IMR-90 (cell line): ENCODE results near the gene PSMB4. TPM values are rescaled to one million over a fixed set of nuclear protein-coding genes. Genes with fewer than 3 reads are reported as not detected.

ENCODE experiments used
- ATAC-seq: fragments of 200-7000 bp; cut with Tn5 transposase; 2 replicates; pipeline ENCODE4 v1.9.1; 2020; ENCODE audit warnings: low read depth, mild to moderate bottlenecking, moderate library complexity
- BruUV-seq: library from RNA; stranded (reverse); fragments of 400-500 nt; replicated peaks from 2 replicates; lab custom pipeline; 2021; lab: Mats Ljungman, UMichigan
- CTCF ChIA-PET: fragments of 300-600 bp; formaldehyde crosslinking; extraction: SDS; loops from one replicate; lab custom pipeline; 2021; ENCODE audit warnings: antibody characterized with exemption; lab: Yijun Ruan, JAX
- POLR2A ChIA-PET: fragments of 300-600 bp; sonication (Branson Sonifier 250); formaldehyde crosslinking; loops from one replicate; lab custom pipeline; 2022; ENCODE audit warnings: antibody characterized with exemption; ENCODE audit not compliant: unreplicated experiment; lab: Charles Lee
- DNase-seq: peaks from one replicate; pipeline ENCODE4 v3.0.0; 2013
- H2AFZ ChIP-seq: replicated peaks from 2 replicates; pipeline ENCODE3; 2013; ENCODE audit warnings: low read length, mild to moderate bottlenecking; ENCODE audit not compliant: poor library complexity
- H2AK5ac ChIP-seq: 2 replicates; pipeline ENCODE4 v1.6.1; 2013; ENCODE audit warnings: low read depth, low read length, inconsistent platforms
- H2AK9ac ChIP-seq: replicated peaks from 2 replicates; pipeline ENCODE3; 2013; ENCODE audit warnings: mild to moderate bottlenecking, low read depth, low read length, moderate library complexity; ENCODE audit not compliant: poor library complexity
- H2BK120ac ChIP-seq: 2 replicates; pipeline ENCODE4 v1.6.1; 2013; ENCODE audit warnings: low read depth, low read length, inconsistent platforms
- H2BK15ac ChIP-seq: 3 replicates; pipeline ENCODE4 v1.6.1; 2013; ENCODE audit warnings: low read depth, low read length, inconsistent platforms
- H2BK20ac ChIP-seq: 2 replicates; pipeline ENCODE4 v1.6.1; 2013; ENCODE audit warnings: low read depth, mild to moderate bottlenecking, inconsistent platforms, low read length, moderate library complexity
- H2BK5ac ChIP-seq: 2 replicates; pipeline ENCODE4 v1.6.1; 2013; ENCODE audit warnings: mild to moderate bottlenecking, low read depth, low read length, inconsistent platforms; ENCODE audit not compliant: poor library complexity, severe bottlenecking
- H3K14ac ChIP-seq: replicated peaks from 2 replicates; pipeline ENCODE4 v1.6.1; 2013; ENCODE audit warnings: low read depth, low read length, inconsistent platforms
- H3K18ac ChIP-seq: 2 replicates; pipeline ENCODE4 v1.6.1; 2013; ENCODE audit warnings: low read depth, low read length, control low read depth
- H3K23ac ChIP-seq: 2 replicates; pipeline ENCODE4 v1.6.1; 2013; ENCODE audit warnings: low read depth, low read length, inconsistent platforms
- H3K27ac ChIP-seq: 2 replicates; pipeline ENCODE4 v1.5.1; 2013; ENCODE audit warnings: mild to moderate bottlenecking, control low read depth, low read length; ENCODE audit not compliant: insufficient read depth
- H3K27me3 ChIP-seq: 2 replicates; pipeline ENCODE4 v1.6.1; 2013; ENCODE audit warnings: low read length; ENCODE audit not compliant: control insufficient read depth, insufficient read depth
- H3K36me3 ChIP-seq: 2 replicates; pipeline ENCODE4 v1.6.1; 2013; ENCODE audit warnings: low read length, mixed read lengths; ENCODE audit not compliant: control insufficient read depth, insufficient read depth
- H3K4ac ChIP-seq: 2 replicates; pipeline ENCODE4 v1.6.1; 2013; ENCODE audit warnings: low read depth, low read length, inconsistent platforms
- H3K4me1 ChIP-seq: 2 replicates; pipeline ENCODE4 v1.6.1; 2013; ENCODE audit warnings: low read length, mixed read lengths; ENCODE audit not compliant: control insufficient read depth, insufficient read depth
- H3K4me2 ChIP-seq: 2 replicates; pipeline ENCODE4 v1.6.1; 2013; ENCODE audit warnings: low read depth, mild to moderate bottlenecking, control low read depth, low read length, moderate library complexity
- H3K4me3 ChIP-seq: 2 replicates; pipeline ENCODE4 v1.5.1; 2013; ENCODE audit warnings: low read depth, mild to moderate bottlenecking, control low read depth, low read length, moderate library complexity; ENCODE audit not compliant: insufficient read depth
- H3K56ac ChIP-seq: 2 replicates; pipeline ENCODE4 v1.6.1; 2013; ENCODE audit warnings: low read length, inconsistent platforms; ENCODE audit not compliant: insufficient read depth; ENCODE audit errors: extremely low read depth
- H3K79me1 ChIP-seq, 2 experiments: 2 replicates each; pipeline ENCODE4 v1.6.1; 2013; ENCODE audit warnings: low read length in 2 of 2, inconsistent platforms in 1 of 2, low read depth in 1 of 2
- H3K9ac ChIP-seq: 2 replicates; pipeline ENCODE4 v1.6.1; 2013; ENCODE audit warnings: low read depth, low read length, control low read depth
- H3K9me1 ChIP-seq: 2 replicates; pipeline ENCODE4 v1.6.1; 2013; ENCODE audit warnings: low read length, inconsistent platforms; ENCODE audit not compliant: insufficient read depth
- H3K9me3 ChIP-seq: 2 replicates; pipeline ENCODE4 v1.6.1; 2013; ENCODE audit warnings: low read length; ENCODE audit not compliant: control insufficient read depth, insufficient read depth
- H4K20me1 ChIP-seq: 2 replicates; pipeline ENCODE4 v1.6.1; 2013; ENCODE audit warnings: low read length, inconsistent platforms; ENCODE audit not compliant: insufficient read depth
- H4K5ac ChIP-seq: 2 replicates; pipeline ENCODE4 v1.6.1; 2013; ENCODE audit warnings: mild to moderate bottlenecking, low read depth, low read length, control low read depth
- H4K8ac ChIP-seq, 2 experiments: 2 replicates each; pipeline ENCODE4 v1.6.1; 2013; ENCODE audit warnings: low read depth in 2 of 2, low read length in 2 of 2, control low read depth in 1 of 2, inconsistent platforms in 1 of 2
- H4K91ac ChIP-seq: 2 replicates; pipeline ENCODE4 v1.6.1; 2013; ENCODE audit warnings: low read depth, low read length, inconsistent platforms; ENCODE audit not compliant: insufficient read depth
- BHLHE40 ChIP-seq: fragments of 150-350 bp; IDR thresholded peaks from 2 replicates; pipeline ENCODE4 v1.6.1; 2016; ENCODE audit warnings: mild to moderate bottlenecking, low read depth, low read length
- CEBPB ChIP-seq: IDR thresholded peaks from 2 replicates; pipeline ENCODE4 v1.6.1; 2012; ENCODE audit warnings: low read depth, low read length, improper control_type of control experiment
- CHD1 ChIP-seq: IDR thresholded peaks from 2 replicates; pipeline ENCODE4 v1.6.1; 2012; ENCODE audit warnings: low read depth, low read length, improper control_type of control experiment
- FOS ChIP-seq: fragments of 150-350 bp; IDR thresholded peaks from 2 replicates; pipeline ENCODE4 v1.6.1; 2016; ENCODE audit warnings: low read depth, low read length
- MAFK ChIP-seq: IDR thresholded peaks from 2 replicates; pipeline ENCODE4 v1.6.1; 2012; ENCODE audit warnings: low read depth, low read length, improper control_type of control experiment
- MAZ ChIP-seq: IDR thresholded peaks from 2 replicates; pipeline ENCODE4 v1.6.1; 2012; ENCODE audit warnings: low read depth, mild to moderate bottlenecking, low read length, improper control_type of control experiment, moderate library complexity, borderline replicate concordance
- MXI1 ChIP-seq: IDR thresholded peaks from 2 replicates; pipeline ENCODE4 v1.6.1; 2012; ENCODE audit warnings: low read depth, mild to moderate bottlenecking, low read length, moderate library complexity, borderline replicate concordance
- NFE2L2 ChIP-seq: fragments of 150-350 bp; IDR thresholded peaks from 2 replicates; pipeline ENCODE4 v1.6.1; 2016; ENCODE audit warnings: low read depth, mild to moderate bottlenecking, low read length
- POLR2A ChIP-seq: IDR thresholded peaks from 2 replicates; pipeline ENCODE4 v1.6.1; 2012; ENCODE audit warnings: mild to moderate bottlenecking, low read depth, low read length
- RAD21 ChIP-seq: IDR thresholded peaks from 2 replicates; pipeline ENCODE4 v1.6.1; 2012; ENCODE audit warnings: low read length, improper control_type of control experiment
- RCOR1 ChIP-seq: IDR thresholded peaks from 2 replicates; pipeline ENCODE4 v1.6.1; 2012; ENCODE audit warnings: mild to moderate bottlenecking, low read length, improper control_type of control experiment; ENCODE audit not compliant: insufficient replicate concordance
- RFX5 ChIP-seq: IDR thresholded peaks from 2 replicates; pipeline ENCODE4 v1.8.0; 2012; ENCODE audit warnings: low read depth, mild to moderate bottlenecking, low read length, moderate library complexity
- SMC3 ChIP-seq: fragments of 150-350 bp; IDR thresholded peaks from 2 replicates; pipeline ENCODE4 v1.6.1; 2016; ENCODE audit warnings: low read depth, mild to moderate bottlenecking, antibody characterized with exemption, low read length, moderate library complexity
- WGBS, 2 experiments: methylation state at CpG; one replicate each; pipeline versions ENCODE4 v1.1.5 to v1.1.7; 2013; ENCODE audit warnings: missing lambda C conversion rate in 2 of 2; ENCODE audit not compliant: insufficient read length in 1 of 2; ENCODE audit errors: extremely low coverage in 2 of 2; 5-methylcytosine and 5-hydroxymethylcytosine counted together
- dilution Hi-C: fragments of 300-500 bp; cut with HindIII; formaldehyde crosslinking; loops from one replicate; pipeline ENCODE4 v1.14.3; 2018; ENCODE audit warnings: low sequenced_read_pairs; ENCODE audit not compliant: unreplicated experiment
- in situ Hi-C: fragments of 300-500 bp; cut with MboI; formaldehyde crosslinking; loops from 3 replicates; pipeline ENCODE4 v1.14.3; 2019; ENCODE audit warnings: low sequenced_read_pairs, inconsistent platforms, mixed read lengths
- intact Hi-C: fragments of 100-400 bp; cut with micrococcal nuclease; formaldehyde crosslinking; loops from 2 replicates; pipeline ENCODE4 v1.10.0; 2022
- polyA plus RNA-seq, 3 experiments: library from polyadenylated mRNA; depleted of rRNA; stranded (reverse); fragments of >200 nt; gene quantifications; 2 replicates each; pipeline ENCODE4 v1.2.3, GENCODE V29; 2012; ENCODE audit warnings: low replicate concordance in 1 of 3
- total RNA-seq: library from RNA; depleted of rRNA; stranded (reverse); fragments of >200 nt; gene quantifications from 2 replicates; pipeline ENCODE4 v1.2.3, GENCODE V29; 2012
- TF ChIP-seq, protein P1 (sequence below): conservative IDR thresholded peaks from 2 replicates; pipeline ENCODE4 v1.5.1; 2012; ENCODE audit warnings: mild to moderate bottlenecking, low read depth, low read length, improper control_type of control experiment
- TF ChIP-seq, protein P2 (sequence below): fragments of 150-350 bp; IDR thresholded peaks from 2 replicates; pipeline ENCODE4 v1.6.1; 2016; ENCODE audit warnings: low read depth, mild to moderate bottlenecking, low read length, moderate library complexity, borderline replicate concordance

Gene PSMB4
- total and polyA plus RNA-seq, 2 of the 4 experiments (the other 2 are of a cell fraction): 457 to 565 TPM

DNA sequence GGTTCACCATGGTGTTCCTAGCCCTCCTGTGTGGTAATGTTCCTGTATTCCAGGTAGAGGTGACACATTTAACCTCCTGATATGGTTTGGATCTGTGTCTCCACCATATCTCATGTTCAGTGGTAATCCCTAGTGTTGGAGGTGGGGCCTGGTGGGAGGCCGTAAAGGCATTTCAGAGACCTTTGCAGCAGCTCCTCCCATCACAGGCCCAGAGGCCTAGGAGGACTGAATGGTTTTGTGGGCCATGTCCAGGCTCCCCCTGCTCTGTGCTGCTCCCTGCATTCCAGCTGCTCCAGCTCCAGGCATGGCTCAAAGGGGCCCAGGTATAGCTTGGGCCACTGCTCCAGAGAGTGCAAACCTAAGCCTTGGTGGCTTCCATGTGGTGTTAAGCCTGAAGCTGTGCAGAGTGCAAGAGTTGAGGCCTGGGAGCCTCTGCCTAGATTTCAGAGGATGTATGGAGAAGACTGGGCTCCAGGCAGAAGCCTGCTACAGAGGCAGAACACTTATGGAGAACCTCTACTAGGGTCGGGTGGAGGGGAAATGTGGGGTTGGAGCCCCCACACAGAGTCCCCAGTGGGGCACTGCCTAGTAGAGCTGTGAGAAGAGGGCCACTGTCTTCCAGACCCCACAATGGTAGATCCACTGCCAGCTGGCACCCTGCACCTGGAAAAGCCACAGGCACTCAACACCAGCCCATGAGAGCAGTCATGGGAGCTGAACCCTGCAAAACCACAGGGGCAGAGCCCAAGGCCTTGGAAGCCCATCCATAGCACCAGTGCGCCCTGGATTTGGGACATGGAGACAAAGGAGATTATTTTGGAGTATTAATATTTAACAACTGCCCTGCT lies 36.8 kb upstream of the PSMB4 start (continued):
- no peak for TF ChIP-seq CHD1

DNA sequence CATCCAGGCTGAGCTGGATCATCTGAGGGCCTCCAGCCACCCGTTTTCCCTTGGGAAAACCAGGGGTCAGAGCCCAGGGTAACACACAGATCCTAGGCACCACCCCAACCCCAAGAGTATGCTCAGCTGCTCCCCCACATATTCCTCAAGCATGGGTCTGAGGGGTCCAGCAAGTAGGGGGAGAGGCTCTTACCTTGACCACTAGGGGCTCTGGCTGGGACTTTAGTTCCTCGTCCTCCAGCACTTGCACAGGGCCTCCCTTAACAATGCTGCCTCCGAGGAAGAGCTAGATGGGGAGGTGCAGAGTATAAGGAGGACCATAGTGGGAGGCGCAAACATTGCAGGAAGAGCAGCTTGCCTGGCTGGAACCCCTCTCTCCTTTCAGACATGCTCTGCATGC lies 34.4 kb upstream of the PSMB4 start:
- intact Hi-C loops (no loop called here), in situ Hi-C loops (no loop called here), dilution Hi-C loops (no loop called here)
- no peak overlapping the region for H3K4ac ChIP-seq
- ChIA-PET POLR2A (no interaction called here), CTCF (no interaction called here)
- no peaks in the 10 kb centered on the region for H3K79me1 ChIP-seq
- no peak overlapping the region for H3K18ac ChIP-seq
- H2AK9ac ChIP-seq: no peak overlapping the region
- no peak overlapping the region for H2BK15ac ChIP-seq
- no peak overlapping the region for H3K14ac ChIP-seq
- H3K56ac ChIP-seq: no peak overlapping the region
- no peak overlapping the region for H3K27ac ChIP-seq
- H2BK120ac ChIP-seq: no peak overlapping the region
- DNase-seq (no peak), ATAC-seq (no peak)
- peaks cover 9% of the 10 kb centered on the region; the same call in 1 of the 2 replicates for H3K9me1 ChIP-seq
- no peak overlapping the region for H2AK5ac ChIP-seq
- H2BK5ac ChIP-seq: no peak overlapping the region
- no TSS peak for BruUV-seq
- peaks cover 9% of the 10 kb centered on the region for H3K9me3 ChIP-seq
- no peaks in the 10 kb centered on the region for H3K27me3 ChIP-seq
- H4K8ac ChIP-seq: no peak overlapping the region
- H4K91ac ChIP-seq: no peak overlapping the region
- no peak overlapping the region for H2AFZ ChIP-seq
- peaks cover under 1% of the 10 kb centered on the region; the same call in 1 of the 2 replicates for H3K4me1 ChIP-seq
- no peak overlapping the region for H3K23ac ChIP-seq
- no peaks in the 10 kb centered on the region for H4K20me1 ChIP-seq
- no peak overlapping the region for H3K4me3 ChIP-seq
- WGBS, 2 experiments: no CpG with 5 or more reads among the region's 4 CpGs
- TF ChIP-seq CEBPB: no peak
- TF ChIP-seq, protein P1, sequence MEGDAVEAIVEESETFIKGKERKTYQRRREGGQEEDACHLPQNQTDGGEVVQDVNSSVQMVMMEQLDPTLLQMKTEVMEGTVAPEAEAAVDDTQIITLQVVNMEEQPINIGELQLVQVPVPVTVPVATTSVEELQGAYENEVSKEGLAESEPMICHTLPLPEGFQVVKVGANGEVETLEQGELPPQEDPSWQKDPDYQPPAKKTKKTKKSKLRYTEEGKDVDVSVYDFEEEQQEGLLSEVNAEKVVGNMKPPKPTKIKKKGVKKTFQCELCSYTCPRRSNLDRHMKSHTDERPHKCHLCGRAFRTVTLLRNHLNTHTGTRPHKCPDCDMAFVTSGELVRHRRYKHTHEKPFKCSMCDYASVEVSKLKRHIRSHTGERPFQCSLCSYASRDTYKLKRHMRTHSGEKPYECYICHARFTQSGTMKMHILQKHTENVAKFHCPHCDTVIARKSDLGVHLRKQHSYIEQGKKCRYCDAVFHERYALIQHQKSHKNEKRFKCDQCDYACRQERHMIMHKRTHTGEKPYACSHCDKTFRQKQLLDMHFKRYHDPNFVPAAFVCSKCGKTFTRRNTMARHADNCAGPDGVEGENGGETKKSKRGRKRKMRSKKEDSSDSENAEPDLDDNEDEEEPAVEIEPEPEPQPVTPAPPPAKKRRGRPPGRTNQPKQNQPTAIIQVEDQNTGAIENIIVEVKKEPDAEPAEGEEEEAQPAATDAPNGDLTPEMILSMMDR: no peak
- TF ChIP-seq MXI1: no peak
- no peak for TF ChIP-seq BHLHE40
- no peak for TF ChIP-seq RCOR1
- no peak for TF ChIP-seq NFE2L2
- TF ChIP-seq RFX5: no peak
- no peak for TF ChIP-seq MAFK
- TF ChIP-seq, protein P2, sequence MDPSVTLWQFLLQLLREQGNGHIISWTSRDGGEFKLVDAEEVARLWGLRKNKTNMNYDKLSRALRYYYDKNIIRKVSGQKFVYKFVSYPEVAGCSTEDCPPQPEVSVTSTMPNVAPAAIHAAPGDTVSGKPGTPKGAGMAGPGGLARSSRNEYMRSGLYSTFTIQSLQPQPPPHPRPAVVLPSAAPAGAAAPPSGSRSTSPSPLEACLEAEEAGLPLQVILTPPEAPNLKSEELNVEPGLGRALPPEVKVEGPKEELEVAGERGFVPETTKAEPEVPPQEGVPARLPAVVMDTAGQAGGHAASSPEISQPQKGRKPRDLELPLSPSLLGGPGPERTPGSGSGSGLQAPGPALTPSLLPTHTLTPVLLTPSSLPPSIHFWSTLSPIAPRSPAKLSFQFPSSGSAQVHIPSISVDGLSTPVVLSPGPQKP: no peak
- no peak for TF ChIP-seq POLR2A
- no peak for TF ChIP-seq MAZ
- TF ChIP-seq RAD21: no peak
- no peak for TF ChIP-seq FOS
- no peak for TF ChIP-seq SMC3
- TF ChIP-seq CHD1: no peak
- no peak overlapping the region for H4K5ac ChIP-seq
- peaks cover 43% of the 10 kb centered on the region for H3K36me3 ChIP-seq
- no peak overlapping the region for H3K9ac ChIP-seq
- H2BK20ac ChIP-seq: no peak overlapping the region
- H3K4me2 ChIP-seq: no peak overlapping the region
